Measurements from ENCODE around the gene GPR61.

DNA sequence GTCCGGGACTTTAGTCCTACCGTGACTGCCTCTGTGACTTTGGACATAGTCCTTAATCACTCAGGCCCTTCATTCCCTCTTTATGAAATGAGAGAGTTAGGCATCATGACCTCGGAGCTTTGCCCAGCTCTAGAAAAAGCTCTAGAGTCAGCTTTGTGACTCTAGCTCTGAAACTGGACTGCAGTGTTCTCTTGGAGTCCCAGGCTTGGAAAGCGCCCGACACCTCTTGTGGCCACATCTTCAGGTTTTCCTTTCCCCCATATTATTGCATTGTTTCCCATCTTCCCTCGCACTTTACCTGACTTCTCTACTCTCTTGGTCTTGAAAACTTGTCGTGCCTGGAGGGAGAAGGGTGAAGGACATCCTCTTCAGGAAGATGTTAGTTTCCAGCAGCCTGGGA is 17.6 kb upstream of the GPR61 start:
- TF ChIP-seq POLR2A (IDR thresholded peaks at IDR 0.05; ENCODE audit: extremely low read depth, insufficient read length), result no peak
- TF ChIP-seq, protein P1, sequence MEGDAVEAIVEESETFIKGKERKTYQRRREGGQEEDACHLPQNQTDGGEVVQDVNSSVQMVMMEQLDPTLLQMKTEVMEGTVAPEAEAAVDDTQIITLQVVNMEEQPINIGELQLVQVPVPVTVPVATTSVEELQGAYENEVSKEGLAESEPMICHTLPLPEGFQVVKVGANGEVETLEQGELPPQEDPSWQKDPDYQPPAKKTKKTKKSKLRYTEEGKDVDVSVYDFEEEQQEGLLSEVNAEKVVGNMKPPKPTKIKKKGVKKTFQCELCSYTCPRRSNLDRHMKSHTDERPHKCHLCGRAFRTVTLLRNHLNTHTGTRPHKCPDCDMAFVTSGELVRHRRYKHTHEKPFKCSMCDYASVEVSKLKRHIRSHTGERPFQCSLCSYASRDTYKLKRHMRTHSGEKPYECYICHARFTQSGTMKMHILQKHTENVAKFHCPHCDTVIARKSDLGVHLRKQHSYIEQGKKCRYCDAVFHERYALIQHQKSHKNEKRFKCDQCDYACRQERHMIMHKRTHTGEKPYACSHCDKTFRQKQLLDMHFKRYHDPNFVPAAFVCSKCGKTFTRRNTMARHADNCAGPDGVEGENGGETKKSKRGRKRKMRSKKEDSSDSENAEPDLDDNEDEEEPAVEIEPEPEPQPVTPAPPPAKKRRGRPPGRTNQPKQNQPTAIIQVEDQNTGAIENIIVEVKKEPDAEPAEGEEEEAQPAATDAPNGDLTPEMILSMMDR (IDR thresholded peaks at IDR 0.05; ENCODE audit: low read depth, low read length), result no peak
